Measurements from ENCODE around the gene RAB9A. TPM values are rescaled to one million over a fixed set of nuclear protein-coding genes. Genes with fewer than 3 reads are reported as not detected.

RAB9A gene
- 29.4 and 34.0 TPM in 2 replicates for total RNA-seq (2021; fragmentation: NEBNext Ultra II Directional; extraction: Animal tissue kit (Norgen Biotek cat#: 25700))
- 12.4 and 21.8 TPM in 2 replicates for polyA plus RNA-seq (2011; rRNA removed)
- polyA plus RNA-seq (2011; cell fraction: cytosol; rRNA removed) = 17.1 TPM
- 5.7 TPM for polyA plus RNA-seq (2011; cell fraction: nucleus; rRNA removed)
- polyA plus RNA-seq (2012, experiment 1 of 2) = 19.8 to 21.8 TPM (median 20.8 TPM) in 4 replicates
- polyA plus RNA-seq (2012, experiment 2 of 2) = 5.5 TPM
- 21.1 TPM for polyA plus RNA-seq (2013, experiment 1 of 2)
- 18.6 TPM for polyA plus RNA-seq (2013, experiment 2 of 2)
- polyA minus RNA-seq (2011; rRNA and poly(A)+ RNA removed) = 8.2 and 12.2 TPM in 2 replicates
- polyA minus RNA-seq (2011; cell fraction: cytosol; rRNA and poly(A)+ RNA removed) = 9.7 TPM
- 6.4 TPM for polyA minus RNA-seq (2011; cell fraction: nucleus; rRNA and poly(A)+ RNA removed)
- long read RNA-seq, experiment 1, transcript RAB9A-202 (3 exons, 2,039 nt) = minor isoform, 9 of 39 reads
- long read RNA-seq, experiment 1, transcript RAB9A-203 (2 exons, 737 nt) = major isoform, 12 of 39 reads
- long read RNA-seq, experiment 1, partial matches to known transcripts = 1 of 39 reads
- long read RNA-seq, experiment 1, other reads (novel, unspliced or antisense) = 16 of 39 reads
- long read RNA-seq, experiment 2, transcript RAB9A-202 (3 exons, 2,039 nt) = major isoform, 72 of 111 reads
- long read RNA-seq, experiment 2, transcript RAB9A-203 (2 exons, 737 nt) = minor isoform, 32 of 111 reads
- long read RNA-seq, experiment 2, partial matches to known transcripts = 0 of 111 reads
- long read RNA-seq, experiment 2, other reads (novel, unspliced or antisense) = 4 of 111 reads

GRCh38 chrX:13688958-13689740 lies at the start of gene RAB9A:
TSS of gene RAB9A (plus strand) at chrX:13689128. CDS start at chrX:13708747, 19,619 bp downstream.
- Histone ChIP-seq H3K27ac (ENCODE audit: low read depth, low read length) (peak within 1 kb of the TSS; percentile 85; the same call in 1 of the 2 replicates), H3K79me2 (ENCODE audit: control insufficient read depth in 1 of 2, insufficient read depth in 2 of 2, low read length in 2 of 2) (peaks cover 4 to 46% of the 10 kb centered on the region in 2 experiments; a peak in 3 of 4 replicates), H3K56ac (replicated peaks; ENCODE audit: insufficient read length, low read depth, low read length) (no peak within 1 kb of the TSS), H3K27me3 (replicated peaks in 1 of 4; ENCODE audit: control insufficient read depth in 3 of 4, extremely low read depth in 1 of 4, insufficient read depth in 3 of 4, low read length in 3 of 4) (peaks cover 0 to 2% (median 0%) of the 10 kb centered on the region in 4 experiments; a peak in 2 of 7 replicates), H2AK5ac (ENCODE audit: low read depth, low read length) (no peak within 1 kb of the TSS), H2BK12ac (ENCODE audit: low read depth, low read length) (no peak within 1 kb of the TSS), H3K36me3 (ENCODE audit: control insufficient read depth in 2 of 4, insufficient read depth in 4 of 4, low read length in 3 of 4) (no peaks in the 10 kb centered on the region), H4K20me1 (replicated peaks in 1 of 2; ENCODE audit: control insufficient read depth in 1 of 2, insufficient read depth in 2 of 2, low read length in 2 of 2) (peaks cover 0 to 8% of the 10 kb centered on the region in 2 experiments), H3K14ac (ENCODE audit: insufficient read length) (no peak within 1 kb of the TSS), H2BK5ac (ENCODE audit: low read depth, low read length) (0 out of 2 replicates have a peak within 1 kb of the TSS, but pooled peaks have one; percentile 52), H4K8ac (ENCODE audit: extremely low read depth, insufficient read depth, low read length) (peak within 1 kb of the TSS; percentile 68), H3K4me1 (replicated peaks in 1 of 4; ENCODE audit: control insufficient read depth in 3 of 4, insufficient read depth in 4 of 4, low read length in 3 of 4) (peaks cover 0 to 7% (median 3%) of the 10 kb centered on the region in 4 experiments; a peak in 4 of 7 replicates), H3K18ac (ENCODE audit: extremely low read depth, low read length) (no peak within 1 kb of the TSS; the same call in 1 of the 2 replicates), H3K23ac (ENCODE audit: insufficient read length) (no peak within 1 kb of the TSS), H3K23me2 (ENCODE audit: low read depth, low read length) (peaks cover 4% of the 10 kb centered on the region; the same call in 1 of the 2 replicates), H2BK120ac (replicated peaks; ENCODE audit: low read depth, low read length) (no peak within 1 kb of the TSS), H3K4ac (replicated peaks; ENCODE audit: insufficient read length, low read depth, low read length) (no peak within 1 kb of the TSS), H3K9ac (replicated peaks in 1 of 4; ENCODE audit: extremely low read depth in 1 of 4, low read depth in 3 of 4, low read length in 3 of 4) (peak within 1 kb of the TSS; percentile 74 to 83 (median 81)), H3K79me1 (ENCODE audit: low read depth, low read length) (no peaks in the 10 kb centered on the region), H2AFZ (ENCODE audit: low read length) (peak within 1 kb of the TSS; percentile 76; the same call in 1 of the 2 replicates), H3K9me3 (ENCODE audit: insufficient read depth in 2 of 2, low read depth in 1 of 2, low read length in 1 of 2) (no peaks in the 10 kb centered on the region), H2BK15ac (ENCODE audit: low read length) (no peak within 1 kb of the TSS), H2BK20ac (ENCODE audit: low read length) (no peak within 1 kb of the TSS), H3K4me2 (ENCODE audit: insufficient read depth in 1 of 2, low read depth in 2 of 2, low read length in 2 of 2) (peak within 1 kb of the TSS; percentile 70 to 76), H3K4me3 (ENCODE audit: extremely low read depth in 1 of 4, insufficient read depth in 2 of 4, low read depth in 3 of 4, low read length in 4 of 4) (peak within 1 kb of the TSS; percentile 80 to 91 (median 86)), H4K91ac (replicated peaks; ENCODE audit: insufficient read length, low read length) (peak within 1 kb of the TSS; percentile 42), H4K5ac (ENCODE audit: insufficient read length, low read depth, low read length) (peak within 1 kb of the TSS; percentile 86)
- DNase-seq (ENCODE audit: low read depth in 1 of 2, low spot score in 2 of 2) (peak; percentile 9 to 90), FAIRE-seq (no peak)
- ChIA-PET CTCF (ENCODE audit: partially characterized antibody) (no interaction called here), POLR2A (ENCODE audit: partially characterized antibody) (interaction anchor here (0.9 to 1.9 kb wide), 3 partner anchors 46 to 135 kb away, joined by 3 to 7 read pairs (median 3); partner anchors contain the start of gene OFD1)
- 0% methylated on average over 7 of the region's 68 CpGs; no CpG with 5 or more reads in 1 of the 2 experiments for WGBS, 2 experiments (ENCODE audit: extremely low coverage in 1 of 2, insufficient coverage in 1 of 2, insufficient read length in 1 of 2, insufficient replicate concordance in 2 of 2, low coverage in 1 of 2, low lambda C conversion rate in 2 of 2, missing lambda C conversion rate in 1 of 2)
- TF ChIP-seq KDM4A (IDR thresholded peaks at IDR 0.05; ENCODE audit: low read depth, low read length, severe bottlenecking) = peak; percentile 65
- no peak for TF ChIP-seq KDM5A (IDR thresholded peaks at IDR 0.05; ENCODE audit: low read length)
- no peak for TF ChIP-seq ZNF274 (IDR thresholded peaks at IDR 0.05; ENCODE audit: borderline replicate concordance, extremely low read depth, low read length)
- TF ChIP-seq POLR2A (IDR thresholded peaks at IDR 0.05; ENCODE audit: control extremely low read depth in 1 of 2, low read depth in 2 of 2, low read length in 2 of 2) = peak in 1 of 2 experiments; percentile 41
- TF ChIP-seq TBP (IDR thresholded peaks at IDR 0.05; ENCODE audit: low read depth, low read length) = no peak
- no peak for TF ChIP-seq NANOG (IDR thresholded peaks at IDR 0.05; ENCODE audit: insufficient read depth, low read depth, low read length, poor library complexity, severe bottlenecking)
- peak; percentile 31; the same call in 1 of the 2 replicates for TF ChIP-seq TAF1 (IDR thresholded peaks at IDR 0.05; ENCODE audit: low read depth, low read length)
- TF ChIP-seq TEAD4 (IDR thresholded peaks at IDR 0.05; ENCODE audit: low read depth, low read length) = no peak

All from H1 (cell line).